ENCODE data around the gene MSLN.

MSLN gene

DNA sequence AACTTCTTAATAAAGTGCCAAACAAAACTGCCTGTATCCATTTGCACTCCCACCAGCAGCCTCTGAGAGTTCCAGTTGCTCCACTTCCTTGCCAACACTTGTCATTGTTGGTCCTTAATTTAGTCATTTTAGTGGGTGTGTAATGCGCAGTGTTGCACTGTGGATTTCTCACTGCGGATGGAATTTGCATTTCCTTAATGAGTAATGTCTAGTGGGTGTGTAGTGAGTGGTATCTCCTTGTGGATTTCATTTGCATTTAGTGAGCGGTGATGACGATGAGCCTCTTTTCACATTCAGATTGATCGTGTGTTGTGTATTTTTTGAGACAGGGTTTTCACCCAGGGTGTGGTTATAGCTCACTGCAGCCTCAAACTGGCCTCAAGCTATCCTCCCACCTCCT, 4.1 kb upstream of the MSLN start:
- Histone ChIP-seq H3K4me2 (ENCODE audit: insufficient read depth, low read length) (no peak overlapping the region), H3K4me1 (ENCODE audit: insufficient read depth, low read length) (no peaks in the 10 kb centered on the region), H3K4me3 (ENCODE audit: low read depth in 1 of 2, low read length in 2 of 2) (no peak overlapping the region), H4K20me1 (ENCODE audit: insufficient read depth, low read length) (no peaks in the 10 kb centered on the region), H2AFZ (ENCODE audit: low read depth, low read length) (no peak overlapping the region), H3K27me3 (ENCODE audit: insufficient read depth, low read length, poor library complexity) (no peaks in the 10 kb centered on the region), H3K9me3 (ENCODE audit: insufficient read depth, low read length, severe bottlenecking) (no peaks in the 10 kb centered on the region), H3K36me3 (ENCODE audit: insufficient read depth, low read length) (no peaks in the 10 kb centered on the region), H3K9ac (ENCODE audit: low read depth, low read length) (no peak overlapping the region), H3K79me2 (ENCODE audit: insufficient read depth, low read length) (no peaks in the 10 kb centered on the region), H3K27ac (ENCODE audit: low read length) (no peak overlapping the region)
- ATAC-seq (ENCODE audit: insufficient read depth, low read depth) = no peak
- no peak for DNase-seq
- TF ChIP-seq, protein P1, sequence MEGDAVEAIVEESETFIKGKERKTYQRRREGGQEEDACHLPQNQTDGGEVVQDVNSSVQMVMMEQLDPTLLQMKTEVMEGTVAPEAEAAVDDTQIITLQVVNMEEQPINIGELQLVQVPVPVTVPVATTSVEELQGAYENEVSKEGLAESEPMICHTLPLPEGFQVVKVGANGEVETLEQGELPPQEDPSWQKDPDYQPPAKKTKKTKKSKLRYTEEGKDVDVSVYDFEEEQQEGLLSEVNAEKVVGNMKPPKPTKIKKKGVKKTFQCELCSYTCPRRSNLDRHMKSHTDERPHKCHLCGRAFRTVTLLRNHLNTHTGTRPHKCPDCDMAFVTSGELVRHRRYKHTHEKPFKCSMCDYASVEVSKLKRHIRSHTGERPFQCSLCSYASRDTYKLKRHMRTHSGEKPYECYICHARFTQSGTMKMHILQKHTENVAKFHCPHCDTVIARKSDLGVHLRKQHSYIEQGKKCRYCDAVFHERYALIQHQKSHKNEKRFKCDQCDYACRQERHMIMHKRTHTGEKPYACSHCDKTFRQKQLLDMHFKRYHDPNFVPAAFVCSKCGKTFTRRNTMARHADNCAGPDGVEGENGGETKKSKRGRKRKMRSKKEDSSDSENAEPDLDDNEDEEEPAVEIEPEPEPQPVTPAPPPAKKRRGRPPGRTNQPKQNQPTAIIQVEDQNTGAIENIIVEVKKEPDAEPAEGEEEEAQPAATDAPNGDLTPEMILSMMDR (IDR thresholded peaks at IDR 0.05; ENCODE audit: borderline replicate concordance, extremely low read depth, low read length, poor library complexity, severe bottlenecking) = no peak
- TF ChIP-seq EZH2 (IDR thresholded peaks at IDR 0.05; ENCODE audit: borderline replicate concordance, low read depth, low read length, severe bottlenecking) = no peak

DNA sequence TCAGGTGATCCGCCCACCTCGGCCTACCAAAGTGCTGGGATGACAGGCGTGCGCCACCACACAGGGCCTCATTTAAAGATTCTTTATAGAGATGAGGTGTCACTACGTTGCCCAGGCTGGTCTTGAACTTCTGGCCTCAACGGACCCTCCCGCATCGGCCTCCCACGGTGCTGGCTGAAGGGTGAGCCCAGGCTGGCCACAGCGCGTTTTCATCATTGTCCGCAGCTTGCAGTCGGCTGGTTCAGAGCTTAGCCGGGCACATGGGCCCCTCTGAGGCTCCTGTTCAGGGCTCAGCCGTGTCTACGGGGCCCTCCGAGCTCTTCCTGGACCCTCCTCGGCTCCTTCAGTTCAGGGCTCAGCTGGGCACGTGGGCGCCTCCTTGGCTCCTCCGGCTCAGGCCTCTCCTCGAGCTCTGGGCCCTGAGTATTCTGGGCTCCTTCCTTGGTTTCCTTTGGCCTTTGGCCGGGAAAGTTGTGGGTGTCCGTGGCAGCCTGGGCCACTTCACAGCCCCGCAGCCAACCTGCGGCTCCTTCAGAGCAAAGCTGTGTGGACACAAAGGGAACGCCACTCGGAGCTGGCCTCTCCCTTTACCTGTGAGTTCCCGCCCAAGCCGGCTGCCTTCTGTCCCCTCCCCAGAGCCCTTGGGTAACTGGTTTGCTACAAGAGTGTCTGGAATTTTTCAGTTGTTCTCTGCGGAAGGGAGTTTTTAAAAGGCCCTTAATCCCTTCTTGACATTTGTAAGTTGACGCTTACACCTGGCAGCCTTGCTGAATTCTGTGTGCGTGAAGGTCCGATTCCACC, 1.2 kb upstream of the MSLN start:
- H3K36me3 ChIP-seq (ENCODE audit: insufficient read depth, low read length) = no peaks in the 10 kb centered on the region
- H3K9me3 ChIP-seq (ENCODE audit: insufficient read depth, low read length, severe bottlenecking) = no peaks in the 10 kb centered on the region
- DNase-seq (no peak), ATAC-seq (ENCODE audit: insufficient read depth, low read depth) (no peak)
- H4K20me1 ChIP-seq (ENCODE audit: insufficient read depth, low read length) = no peaks in the 10 kb centered on the region; the same call in 1 of the 2 replicates
- TF ChIP-seq EZH2 (IDR thresholded peaks at IDR 0.05; ENCODE audit: borderline replicate concordance, low read depth, low read length, severe bottlenecking) = no peak
- TF ChIP-seq, protein P1 (IDR thresholded peaks at IDR 0.05; ENCODE audit: borderline replicate concordance, extremely low read depth, low read length, poor library complexity, severe bottlenecking) = no peak
- no peak overlapping the region for H3K27ac ChIP-seq (ENCODE audit: low read length)
- no peaks in the 10 kb centered on the region for H3K79me2 ChIP-seq (ENCODE audit: insufficient read depth, low read length)
- H3K4me2 ChIP-seq (ENCODE audit: insufficient read depth, low read length) = no peak overlapping the region
- H3K4me1 ChIP-seq (ENCODE audit: insufficient read depth, low read length) = no peaks in the 10 kb centered on the region
- H3K9ac ChIP-seq (ENCODE audit: low read depth, low read length) = no peak overlapping the region
- H2AFZ ChIP-seq (ENCODE audit: low read depth, low read length) = no peak overlapping the region
- no peaks in the 10 kb centered on the region for H3K27me3 ChIP-seq (ENCODE audit: insufficient read depth, low read length, poor library complexity)
- no peak overlapping the region for H3K4me3 ChIP-seq (ENCODE audit: low read depth in 1 of 2, low read length in 2 of 2)

DNA sequence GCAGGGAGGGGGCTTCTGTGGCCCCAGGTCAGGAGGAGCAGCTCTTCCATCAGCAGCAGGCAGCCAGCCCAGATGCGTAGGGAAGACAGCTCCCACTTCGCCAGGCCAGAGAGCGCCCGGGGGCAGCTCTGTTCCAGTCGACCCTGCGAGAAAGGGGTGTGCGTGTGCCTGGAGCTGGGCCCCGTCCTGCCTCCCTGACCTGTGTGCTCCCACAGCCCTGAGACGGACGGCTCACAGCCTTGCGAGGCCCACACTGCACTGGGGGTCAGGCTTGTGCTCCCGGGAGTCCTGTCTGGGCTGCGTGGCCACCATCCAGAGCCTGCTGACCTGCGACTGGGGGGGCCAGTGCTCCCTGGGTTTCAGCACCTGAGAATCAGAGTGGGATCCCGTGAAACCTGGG, 469 bp upstream of the MSLN start:
- H2AFZ ChIP-seq (ENCODE audit: low read depth, low read length) = no peak overlapping the region
- no peaks in the 10 kb centered on the region for H3K27me3 ChIP-seq (ENCODE audit: insufficient read depth, low read length, poor library complexity)
- TF ChIP-seq, protein P1 (IDR thresholded peaks at IDR 0.05; ENCODE audit: borderline replicate concordance, extremely low read depth, low read length, poor library complexity, severe bottlenecking) = no peak
- TF ChIP-seq EZH2 (IDR thresholded peaks at IDR 0.05; ENCODE audit: borderline replicate concordance, low read depth, low read length, severe bottlenecking) = no peak
- no peak overlapping the region for H3K27ac ChIP-seq (ENCODE audit: low read length)
- H3K4me1 ChIP-seq (ENCODE audit: insufficient read depth, low read length) = no peaks in the 10 kb centered on the region
- H3K36me3 ChIP-seq (ENCODE audit: insufficient read depth, low read length) = no peaks in the 10 kb centered on the region
- no peak for ATAC-seq (ENCODE audit: insufficient read depth, low read depth)
- H3K4me2 ChIP-seq (ENCODE audit: insufficient read depth, low read length) = no peak overlapping the region
- no peak for DNase-seq
- H4K20me1 ChIP-seq (ENCODE audit: insufficient read depth, low read length) = no peaks in the 10 kb centered on the region; the same call in 1 of the 2 replicates
- H3K79me2 ChIP-seq (ENCODE audit: insufficient read depth, low read length) = no peaks in the 10 kb centered on the region
- no peaks in the 10 kb centered on the region for H3K9me3 ChIP-seq (ENCODE audit: insufficient read depth, low read length, severe bottlenecking)
- H3K4me3 ChIP-seq (ENCODE audit: low read depth in 1 of 2, low read length in 2 of 2) = no peak overlapping the region
- no peak overlapping the region for H3K9ac ChIP-seq (ENCODE audit: low read depth, low read length)
